GM12878 (cell line): ENCODE results near the gene ATRN. TPM values are rescaled to one million over a fixed set of nuclear protein-coding genes. Genes with fewer than 3 reads are reported as not detected.
A peak's percentile ranks its signal among the peaks of the same experiment; 100 is the strongest.

Experiments
- ATAC-seq: fragments of 200-7000 bp; cut with Tn5 transposase; 3 replicates; pipeline ENCODE4 v1.9.1; 2020; ENCODE audit warnings: mild to moderate bottlenecking, moderate library complexity
- BruUV-seq: library from RNA; stranded (reverse); fragments of 400-500 nt; replicated peaks from 2 replicates; lab custom pipeline; 2021; lab: Mats Ljungman, UMichigan
- CTCF ChIA-PET: fragments of 300-600 bp; sonication (Branson Sonifier 250); formaldehyde crosslinking; extraction: SDS; loops from one replicate; lab custom pipeline; 2021; ENCODE audit warnings: inconsistent platforms; lab: Yijun Ruan, JAX
- POLR2A ChIA-PET: fragments of 350-600 bp; formaldehyde crosslinking; extraction: SDS; loops from one replicate; lab custom pipeline; 2021; ENCODE audit warnings: inconsistent platforms; lab: Charles Lee
- RAD21 ChIA-PET: fragments of 300-600 bp; sonication (Branson Sonifier 250); formaldehyde crosslinking; loops from one replicate; lab custom pipeline; 2023; ENCODE audit warnings: antibody characterized with exemption; ENCODE audit not compliant: unreplicated experiment; lab: Charles Lee
- SMC1A ChIA-PET: fragments of 300-600 bp; sonication (Branson Sonifier 250); formaldehyde crosslinking; loops from one replicate; lab custom pipeline; 2023; ENCODE audit not compliant: unreplicated experiment, uncharacterized antibody; lab: Charles Lee
- DNase-seq: peaks from one replicate; pipeline ENCODE4 v3.0.0-alpha.2; 2011; ENCODE audit warnings: low read depth, low spot score
- FAIRE-seq: peaks from 3 replicates; lab custom pipeline; 2011; peaks lifted over from hg19 to GRCh38; lab: Jason Lieb, UNC
- H2AFZ ChIP-seq: 2 replicates; pipeline ENCODE4 v1.6.0; 2011; ENCODE audit warnings: low read depth, low read length, control low read depth; ENCODE audit not compliant: control insufficient read depth
- H3K27ac ChIP-seq: 2 replicates; pipeline ENCODE4 v1.5.1; 2011; ENCODE audit warnings: control low read depth; ENCODE audit not compliant: control insufficient read depth, insufficient read depth
- H3K27me3 ChIP-seq, 2 experiments: replicated peaks in 1 of 2; 2 replicates each; pipeline versions ENCODE4 v1.6.0 to v1.6.1; 2011; ENCODE audit warnings: low read length in 1 of 2; ENCODE audit not compliant: control insufficient read depth in 2 of 2, insufficient read depth in 2 of 2
- H3K36me3 ChIP-seq, 2 experiments: 2 replicates each; pipeline ENCODE4 v1.5.1; 2011; ENCODE audit warnings: low read length in 1 of 2; ENCODE audit not compliant: control insufficient read depth in 2 of 2, insufficient read depth in 2 of 2
- H3K4me1 ChIP-seq: 2 replicates; pipeline ENCODE4 v1.6.1; 2011; ENCODE audit warnings: mild to moderate bottlenecking, low read length, moderate library complexity, mixed read lengths; ENCODE audit not compliant: control insufficient read depth, insufficient read depth
- H3K4me2 ChIP-seq: 2 replicates; pipeline ENCODE4 v1.6.0; 2011; ENCODE audit warnings: control low read depth; ENCODE audit not compliant: control insufficient read depth, insufficient read depth
- H3K4me3 ChIP-seq: fragments of 200-600 bp; sonication (generic); 2 replicates; pipeline ENCODE4 v1.5.1; 2016
- H3K79me2 ChIP-seq: 2 replicates; pipeline ENCODE4 v1.6.0; 2011; ENCODE audit warnings: low read length; ENCODE audit not compliant: control insufficient read depth, insufficient read depth
- H3K9ac ChIP-seq: 2 replicates; pipeline ENCODE4 v1.8.0; 2011; ENCODE audit warnings: low read length, control low read depth, mixed read lengths; ENCODE audit not compliant: control insufficient read depth, insufficient read depth
- H3K9me3 ChIP-seq: replicated peaks from 3 replicates; pipeline ENCODE4 v1.5.1; 2011; ENCODE audit warnings: mild to moderate bottlenecking, low read length; ENCODE audit not compliant: control insufficient read depth, insufficient read depth
- H4K20me1 ChIP-seq: 2 replicates; pipeline ENCODE4 v1.6.0; 2011; ENCODE audit not compliant: control insufficient read depth, insufficient read depth
- ELK1 ChIP-seq: IDR thresholded peaks from 2 replicates; pipeline ENCODE4 v1.6.1; 2012; ENCODE audit warnings: low read depth, low read length, improper control_type of control experiment
- HDAC6 ChIP-seq: fragments of 200-600 bp; sonication (generic); IDR thresholded peaks from one replicate; pipeline ENCODE4 v1.8.0; 2017; ENCODE audit warnings: antibody characterized with exemption; ENCODE audit not compliant: unreplicated experiment
- ZZZ3 ChIP-seq: IDR thresholded peaks from 2 replicates; pipeline ENCODE4 v1.6.1; 2011; ENCODE audit warnings: low read depth; ENCODE audit not compliant: control insufficient read depth, insufficient read length
- WGBS: methylation state at CpG from one replicate; pipeline ENCODE4 v1.1.6; 2016; ENCODE audit warnings: low lambda C conversion rate; ENCODE audit not compliant: insufficient replicate concordance, insufficient coverage; ENCODE audit errors: missing lambda C conversion rate; 5-methylcytosine and 5-hydroxymethylcytosine counted together
- in situ Hi-C: fragments of 300-500 bp; cut with MboI; formaldehyde crosslinking; loops from 9 replicates; pipeline ENCODE4 v1.14.3; 2018; ENCODE audit warnings: mixed read lengths
- intact Hi-C: fragments of 100-400 bp; cut with micrococcal nuclease; formaldehyde crosslinking; loops from one replicate; pipeline ENCODE4 v1.14.2; 2022; ENCODE audit not compliant: unreplicated experiment
- polyA plus RNA-seq, 11 experiments: library from polyadenylated mRNA; depleted of rRNA in 4 of 11; unstranded in 6 of 11; stranded (reverse) in 5 of 11; fragments of >200 nt; fragmentation: Nextera tagmentation in 4 of 11; fragmentation: Illumina TruSeq in 1 of 11; extraction: Ambion mirVana in 4 of 11; extraction: Trizol in 1 of 11; gene quantifications; 1 replicate in 1 of 11; 2 replicates in 10 of 11; pipeline versions ENCODE4 v1.2.1 to v1.2.3, GENCODE V29; 2011 to 2016; ENCODE audit warnings: inconsistent platforms in 2 of 11, missing spikeins in 2 of 11, low read depth in 1 of 11
- total RNA-seq, 4 experiments: library from RNA; depleted of rRNA in 3 of 4; stranded (reverse); fragments of >200 nt in 3 of 4; fragmentation: Illumina TruSeq in 1 of 4; extraction: Trizol in 1 of 4; gene quantifications; 2 replicates each; pipeline versions ENCODE4 v1.2.1 to v1.2.3, GENCODE V29; 2013 to 2021

Gene ATRN
- total and polyA plus RNA-seq, 10 of the 15 experiments (the other 5 are each of a cell fraction or from before 2014, with no cell fraction given), result 0.71 to 11.6 (median 6.9) TPM

GRCh38 chr20:3661060-3661813, 190.4 kb downstream of the ATRN start:
- Histone ChIP-seq H3K4me2 (0 out of 2 replicates have a peak overlapping the region, but pooled peaks have one; percentile 44), H3K36me3 (no peaks in the 10 kb centered on the region), H3K27ac (no peak overlapping the region), H2AFZ (no peak overlapping the region), H3K79me2 (no peaks in the 10 kb centered on the region), H3K4me3 (no peak overlapping the region), H4K20me1 (peaks cover 5% of the 10 kb centered on the region; the same call in 1 of the 2 replicates), H3K27me3 (peaks cover 6 to 11% of the 10 kb centered on the region in 2 experiments; a peak in 3 of 4 replicates), H3K9ac (no peak overlapping the region), H3K9me3 (no peaks in the 10 kb centered on the region), H3K4me1 (peaks cover 36% of the 10 kb centered on the region)
- DNase-seq, result no peak
- FAIRE-seq, result no peak
- ATAC-seq, result no peak
- CTCF ChIA-PET, result no interaction called here
- intact Hi-C loops (no loop called here), in situ Hi-C loops (no loop called here)
- POLR2A ChIA-PET, result no interaction called here
- TF ChIP-seq ZZZ3, result no peak
- peak; percentile 15 for TF ChIP-seq HDAC6
- no peak for TF ChIP-seq ELK1
- BruUV-seq, result no TSS peak
- WGBS, result 52% methylated on average over 38 of the region's 60 CpGs
- SMC1A ChIA-PET, result no interaction called here
- RAD21 ChIA-PET, result no interaction called here
